Mesenchymal stem cell (in vitro differentiated cells and primary cell): ENCODE data around the gene ACSM6. TPM values are rescaled to one million over a fixed set of nuclear protein-coding genes. Genes with fewer than 3 reads are reported as not detected.
A peak's percentile ranks its signal among the peaks of the same experiment; 100 is the strongest.

Source experiments
- DNase-seq: peaks from one replicate; pipeline ENCODE4 v3.0.0-alpha.2; 2013
- H2AFZ ChIP-seq: one replicate; pipeline ENCODE4 v1.6.1; 2013; ENCODE audit warnings: low read depth, mild to moderate bottlenecking, control low read depth, inconsistent platforms, low read length, moderate library complexity
- H2AK5ac ChIP-seq: 2 replicates; pipeline ENCODE4 v1.6.1; 2013; ENCODE audit warnings: low read length, moderate library complexity, mild to moderate bottlenecking, inconsistent platforms; ENCODE audit not compliant: severe bottlenecking
- H2BK120ac ChIP-seq: one replicate; pipeline ENCODE4 v1.6.1; 2013; ENCODE audit warnings: low read depth, mild to moderate bottlenecking, inconsistent platforms, low read length, moderate library complexity
- H2BK12ac ChIP-seq, 2 experiments: one replicate each; pipeline ENCODE4 v1.6.1; 2013; ENCODE audit warnings: inconsistent platforms in 2 of 2, low read length in 2 of 2, mild to moderate bottlenecking in 2 of 2, moderate library complexity in 2 of 2, control low read depth in 1 of 2
- H2BK15ac ChIP-seq: one replicate; pipeline ENCODE4 v1.6.1; 2013; ENCODE audit warnings: mild to moderate bottlenecking, low read depth, inconsistent platforms; ENCODE audit not compliant: poor library complexity, severe bottlenecking
- H2BK5ac ChIP-seq: 2 replicates; pipeline ENCODE4 v1.6.1; 2013; ENCODE audit warnings: low read depth, mild to moderate bottlenecking, low read length, control low read depth, inconsistent platforms; ENCODE audit not compliant: poor library complexity, severe bottlenecking
- H3K14ac ChIP-seq, 2 experiments: one replicate each; pipeline ENCODE4 v1.6.1; 2013; ENCODE audit warnings: inconsistent platforms in 2 of 2, low read length in 2 of 2, control low read depth in 1 of 2, mild to moderate bottlenecking in 1 of 2, moderate library complexity in 1 of 2
- H3K18ac ChIP-seq, 2 experiments: one replicate each; pipeline ENCODE4 v1.6.1; 2013; ENCODE audit warnings: inconsistent platforms in 2 of 2, low read length in 2 of 2, control low read depth in 1 of 2, low read depth in 1 of 2, mild to moderate bottlenecking in 1 of 2
- H3K23ac ChIP-seq, 2 experiments: one replicate each; pipeline ENCODE4 v1.6.1; 2013; ENCODE audit warnings: inconsistent platforms in 2 of 2, low read length in 2 of 2, mild to moderate bottlenecking in 2 of 2, moderate library complexity in 2 of 2, control low read depth in 1 of 2
- H3K27ac ChIP-seq: 2 replicates; pipeline ENCODE4 v1.5.1; 2013; ENCODE audit warnings: mild to moderate bottlenecking, moderate library complexity, low read length, control low read depth, inconsistent platforms; ENCODE audit not compliant: poor library complexity, severe bottlenecking
- H3K27me3 ChIP-seq, 2 experiments: 2 replicates each; pipeline versions ENCODE4 v1.6.1 to v1.7.0; 2013; ENCODE audit warnings: low read length in 2 of 2, mild to moderate bottlenecking in 2 of 2, moderate library complexity in 2 of 2, control low read depth in 1 of 2, inconsistent platforms in 1 of 2; ENCODE audit not compliant: control insufficient read depth in 1 of 2, insufficient read depth in 1 of 2
- H3K36me3 ChIP-seq, 2 experiments: 2 replicates each; pipeline versions ENCODE4 v1.6.1 to v1.7.0; 2013; ENCODE audit warnings: low read length in 2 of 2, control low read depth in 1 of 2, inconsistent platforms in 1 of 2, low read depth in 1 of 2, mild to moderate bottlenecking in 1 of 2; ENCODE audit not compliant: insufficient read depth in 2 of 2, control insufficient read depth in 1 of 2
- H3K4ac ChIP-seq, 2 experiments: one replicate each; pipeline ENCODE4 v1.6.1; 2013; ENCODE audit warnings: inconsistent platforms in 2 of 2, low read length in 2 of 2, mild to moderate bottlenecking in 2 of 2, moderate library complexity in 2 of 2, control low read depth in 1 of 2, low read depth in 1 of 2
- H3K4me1 ChIP-seq: 2 replicates; pipeline ENCODE4 v1.6.1; 2013; ENCODE audit warnings: low read depth, low read length, control low read depth; ENCODE audit not compliant: control insufficient read depth, insufficient read depth
- H3K4me2 ChIP-seq: 2 replicates; pipeline ENCODE4 v1.6.1; 2013; ENCODE audit warnings: low read length, mild to moderate bottlenecking, inconsistent platforms; ENCODE audit not compliant: poor library complexity, severe bottlenecking
- H3K4me3 ChIP-seq, 2 experiments: 2 replicates each; pipeline versions ENCODE4 v1.5.1 to v1.7.0; 2013; ENCODE audit warnings: low read length in 2 of 2, mild to moderate bottlenecking in 2 of 2, control low read depth in 1 of 2, low read depth in 1 of 2; ENCODE audit not compliant: insufficient read depth in 1 of 2
- H3K79me1 ChIP-seq: replicated peaks from 2 replicates; pipeline ENCODE4 v1.6.1; 2013; ENCODE audit warnings: mild to moderate bottlenecking, control low read depth, low read length, inconsistent platforms; ENCODE audit not compliant: poor library complexity, severe bottlenecking
- H3K9ac ChIP-seq: 2 replicates; pipeline ENCODE4 v1.7.0; 2013; ENCODE audit warnings: mild to moderate bottlenecking, low read length, moderate library complexity
- H3K9me3 ChIP-seq: 2 replicates; pipeline ENCODE4 v1.7.0; 2013; ENCODE audit warnings: mild to moderate bottlenecking, low read length; ENCODE audit not compliant: control insufficient read depth
- H4K8ac ChIP-seq: one replicate; pipeline ENCODE4 v1.6.1; 2013; ENCODE audit warnings: inconsistent platforms, mild to moderate bottlenecking, low read length, moderate library complexity
- H4K91ac ChIP-seq: one replicate; pipeline ENCODE4 v1.6.1; 2013; ENCODE audit warnings: mild to moderate bottlenecking, low read length, inconsistent platforms
- WGBS: methylation state at CpG from one replicate; pipeline ENCODE4 v1.1.7; 2013; ENCODE audit warnings: mixed read lengths; 5-methylcytosine and 5-hydroxymethylcytosine counted together
- small RNA-seq: library from polyadenylated mRNA; stranded (forward); fragments of <200 nt; extraction: miRNeasy Mini kit (QIAGEN cat#:217004); gene quantifications from one replicate; pipeline ENCODE3, GENCODE V24; 2013; ENCODE audit warnings: low read depth

Gene ACSM6

DNA sequence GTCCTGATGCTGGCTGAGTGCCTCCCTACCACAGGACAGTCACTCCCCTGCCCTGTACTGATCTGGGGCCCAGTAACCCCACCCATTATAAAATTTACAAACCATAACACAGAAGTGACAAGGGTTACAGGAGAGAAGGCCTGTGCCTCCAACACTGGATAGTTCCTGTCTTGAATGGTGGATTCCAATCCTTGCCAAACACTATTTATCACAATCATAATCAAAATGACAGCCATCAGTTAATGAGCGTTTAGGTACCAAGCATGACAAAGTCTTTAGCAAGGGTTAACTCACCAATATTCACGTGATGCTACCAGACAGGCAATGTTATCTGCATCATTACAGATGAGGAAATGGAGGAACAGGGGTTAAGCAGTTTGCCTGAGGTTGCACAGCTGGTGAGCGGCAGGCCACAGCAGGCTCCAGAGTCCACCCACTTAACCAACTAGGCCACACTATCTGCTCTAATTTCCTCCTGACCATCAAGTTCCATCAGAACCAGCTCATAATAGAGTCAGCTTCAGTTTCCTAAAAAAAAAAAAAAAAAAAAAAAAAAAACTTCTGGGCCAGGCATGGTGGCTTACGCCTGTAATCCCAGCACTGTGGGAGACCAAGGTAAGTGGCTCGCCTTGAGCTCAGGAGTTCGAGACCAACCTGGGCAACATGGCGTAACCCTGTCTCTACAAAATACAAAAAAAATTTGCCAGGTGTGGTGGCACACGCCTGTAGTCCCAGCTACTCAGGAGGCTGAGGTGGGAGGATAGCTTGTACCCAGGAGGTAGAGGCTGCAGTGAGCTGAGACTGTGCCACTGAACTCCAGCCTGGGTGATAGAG, 82.5 kb downstream of the ACSM6 start:
- H3K36me3 ChIP-seq, result no peaks in the 10 kb centered on the region
- peak overlapping the region; percentile 5 for H2AK5ac ChIP-seq
- H2BK5ac ChIP-seq, result no peak overlapping the region
- WGBS, result 78% methylated on average over 6 of the region's 8 CpGs
- H2BK12ac ChIP-seq, result peak overlapping the region in 1 of 2 experiments; percentile 17
- no peak overlapping the region for H3K23ac ChIP-seq
- H3K4me3 ChIP-seq, result no peak overlapping the region
- H4K8ac ChIP-seq, result no peak overlapping the region
- no peak overlapping the region for H4K91ac ChIP-seq
- H3K27me3 ChIP-seq, result no peaks in the 10 kb centered on the region
- H3K9ac ChIP-seq, result peak overlapping the region; percentile 42
- peaks cover 18% of the 10 kb centered on the region for H3K4me1 ChIP-seq
- peak; percentile 57 for DNase-seq
- peak overlapping the region in 1 of 2 experiments; percentile 46 for H3K18ac ChIP-seq
- no peak overlapping the region for H3K4ac ChIP-seq
- peaks cover 10% of the 10 kb centered on the region for H3K79me1 ChIP-seq
- no peak overlapping the region for H2BK120ac ChIP-seq
- no peak overlapping the region for H3K4me2 ChIP-seq
- H3K9me3 ChIP-seq, result no peaks in the 10 kb centered on the region
- H3K27ac ChIP-seq, result peak overlapping the region; percentile 3
- no peak overlapping the region for H2BK15ac ChIP-seq
- H3K14ac ChIP-seq, result no peak overlapping the region
- no peak overlapping the region for H2AFZ ChIP-seq

DNA sequence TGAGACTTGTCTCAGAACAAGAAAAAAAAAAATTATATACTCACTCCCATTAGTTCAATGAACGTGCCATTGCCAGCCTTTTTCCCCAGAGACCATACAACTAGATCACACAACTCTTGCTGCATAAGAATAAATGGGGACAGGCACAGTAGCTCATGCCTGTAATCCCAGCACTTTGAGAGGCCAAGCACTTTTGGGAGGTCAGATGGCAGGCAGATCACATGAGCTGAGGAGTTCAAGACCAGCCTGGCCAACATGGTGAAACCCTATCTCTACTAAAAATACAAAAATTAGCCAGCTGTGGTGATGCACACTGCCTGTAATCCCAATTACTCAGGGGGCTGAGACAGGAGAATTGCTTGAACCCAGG, 83.1 kb downstream of the ACSM6 start:
- Histone ChIP-seq H3K36me3 (no peaks in the 10 kb centered on the region), H4K8ac (no peak overlapping the region), H3K4me3 (no peak overlapping the region), H4K91ac (no peak overlapping the region), H3K9me3 (no peaks in the 10 kb centered on the region), H2BK5ac (no peak overlapping the region), H2BK12ac (peak overlapping the region in 1 of 2 experiments; percentile 15), H3K4me1 (peaks cover 18% of the 10 kb centered on the region), H3K79me1 (peaks cover 10% of the 10 kb centered on the region), H3K27me3 (no peaks in the 10 kb centered on the region), H3K4ac (no peak overlapping the region), H3K4me2 (no peak overlapping the region), H2AK5ac (no peak overlapping the region), H3K14ac (no peak overlapping the region), H2BK120ac (no peak overlapping the region), H3K18ac (no peak overlapping the region), H3K23ac (no peak overlapping the region), H2AFZ (no peak overlapping the region), H3K9ac (no peak overlapping the region), H2BK15ac (no peak overlapping the region), H3K27ac (no peak overlapping the region)
- WGBS, result 92% methylated on average over 1 of the region's 1 CpG
- DNase-seq, result no peak

DNA sequence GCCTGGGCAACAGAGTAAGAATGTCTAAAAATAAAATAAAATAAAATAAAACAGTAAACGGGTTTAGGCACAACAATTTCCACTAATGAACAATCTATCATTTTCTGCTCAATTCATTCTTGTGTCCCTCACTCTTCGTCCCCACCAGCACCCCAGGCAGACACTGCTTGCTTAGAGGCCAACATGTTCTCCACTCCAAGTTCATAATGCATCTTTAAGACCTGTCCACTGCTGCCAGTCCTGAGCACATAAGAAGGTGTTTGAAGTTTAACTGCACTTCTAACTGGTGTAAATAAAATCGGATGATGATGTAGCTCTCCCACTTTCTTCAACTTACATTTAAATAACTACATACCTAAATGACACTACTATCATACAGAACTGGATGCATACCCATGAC, 83.6 kb downstream of the ACSM6 start:
- no peak overlapping the region for H2BK12ac ChIP-seq
- 93% methylated on average over 3 of the region's 3 CpGs for WGBS
- no peak overlapping the region for H2AFZ ChIP-seq
- H2BK15ac ChIP-seq, result no peak overlapping the region
- H3K4me1 ChIP-seq, result peaks cover 18% of the 10 kb centered on the region
- H4K91ac ChIP-seq, result no peak overlapping the region
- H3K27me3 ChIP-seq, result no peaks in the 10 kb centered on the region
- no peak overlapping the region for H3K4me3 ChIP-seq
- peak; percentile 46 for DNase-seq
- no peak overlapping the region for H3K23ac ChIP-seq
- H3K4me2 ChIP-seq, result no peak overlapping the region
- no peak overlapping the region for H4K8ac ChIP-seq
- H3K79me1 ChIP-seq, result peaks cover 10% of the 10 kb centered on the region
- H3K14ac ChIP-seq, result no peak overlapping the region
- no peak overlapping the region for H2BK120ac ChIP-seq
- peak overlapping the region in 1 of 2 experiments; percentile 50 for H3K18ac ChIP-seq
- H2AK5ac ChIP-seq, result no peak overlapping the region
- H3K9me3 ChIP-seq, result no peaks in the 10 kb centered on the region
- H2BK5ac ChIP-seq, result no peak overlapping the region
- H3K27ac ChIP-seq, result no peak overlapping the region
- H3K4ac ChIP-seq, result no peak overlapping the region
- no peaks in the 10 kb centered on the region for H3K36me3 ChIP-seq
- no peak overlapping the region for H3K9ac ChIP-seq

Small RNA genes within 50 kb of the gene (small RNA-seq; reads per million reads assigned to genes)
- not detected for gene AL157834.3
